IPS DF 4.7 (cell line): Measurements from ENCODE around the gene SF3A1.

ENCODE experiments used
- DNase-seq: peaks from one replicate; pipeline ENCODE4 v3.0.0-alpha.2; 2013; ENCODE audit warnings: low spot score; ENCODE audit errors: extremely low read depth

The SF3A1 gene

DNA sequence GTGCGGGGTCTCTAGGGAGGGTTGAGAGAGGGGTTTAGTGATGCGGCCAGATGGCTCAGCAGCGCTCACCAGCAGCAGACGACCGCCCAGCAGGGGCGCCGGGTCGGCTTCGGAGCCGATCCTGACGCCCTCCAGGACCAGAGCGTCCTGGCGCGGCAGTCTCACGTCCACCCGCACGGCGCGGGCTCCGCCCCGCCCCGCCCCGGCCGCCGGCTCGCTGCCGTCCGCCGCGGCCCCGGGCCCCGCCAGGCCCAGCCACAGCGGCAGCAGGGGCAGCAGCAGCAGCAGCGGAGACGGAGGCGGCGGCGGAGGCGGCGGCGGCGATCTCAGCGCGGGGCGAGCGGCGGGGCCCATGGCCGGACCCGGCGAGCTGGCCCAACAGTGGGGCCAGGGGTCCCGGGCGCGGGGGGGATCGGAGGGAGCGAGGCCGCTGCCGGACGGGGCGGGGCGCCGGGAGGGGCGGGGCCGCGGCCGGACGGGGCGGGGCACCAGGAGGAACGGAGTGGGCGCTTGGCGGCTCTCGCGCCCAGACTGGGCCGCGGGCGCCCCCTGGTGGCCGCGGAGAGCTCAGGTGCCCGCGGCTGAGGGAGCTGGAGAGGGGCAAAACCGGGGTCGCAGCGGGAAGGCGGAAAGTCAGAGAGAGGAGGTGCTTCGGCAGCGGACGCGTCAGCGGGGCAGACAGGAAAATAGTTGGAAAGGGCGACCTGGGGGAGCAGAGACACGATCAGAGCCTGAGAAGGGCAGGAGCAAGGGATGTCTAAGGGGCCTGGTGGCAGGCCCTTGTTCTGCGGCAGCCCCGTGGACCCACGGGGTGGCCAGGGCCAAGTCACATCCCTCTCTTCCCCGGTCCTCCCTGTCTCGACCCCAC lies 30.5 kb upstream of the SF3A1 start, which contains the start of gene RNF215:
Gene RNF215, minus strand, starts transcription at position 452 of the 868 bp plus-strand sequence. Its CDS starts 98 bp downstream, at position 354.
- DNase-seq, result no peak

DNA sequence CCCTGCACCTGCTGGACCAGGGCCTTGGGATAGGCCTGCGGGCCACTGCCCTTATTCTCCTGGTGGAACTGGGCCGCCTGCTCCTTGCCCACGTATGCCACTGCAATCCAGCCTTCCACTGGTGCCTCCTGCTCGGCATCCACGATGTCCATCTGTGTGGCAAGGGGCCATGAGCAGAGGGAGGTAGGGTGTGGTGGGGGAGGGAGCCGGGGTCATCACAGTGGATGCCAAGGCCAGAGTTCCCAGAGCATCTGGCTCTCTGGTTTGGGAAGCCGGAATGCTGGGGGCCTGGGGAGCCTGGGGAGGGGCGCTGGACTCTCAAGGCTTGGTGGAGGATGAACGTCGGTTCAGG lies 29.9 kb upstream of the SF3A1 start:
- no peak for DNase-seq

DNA sequence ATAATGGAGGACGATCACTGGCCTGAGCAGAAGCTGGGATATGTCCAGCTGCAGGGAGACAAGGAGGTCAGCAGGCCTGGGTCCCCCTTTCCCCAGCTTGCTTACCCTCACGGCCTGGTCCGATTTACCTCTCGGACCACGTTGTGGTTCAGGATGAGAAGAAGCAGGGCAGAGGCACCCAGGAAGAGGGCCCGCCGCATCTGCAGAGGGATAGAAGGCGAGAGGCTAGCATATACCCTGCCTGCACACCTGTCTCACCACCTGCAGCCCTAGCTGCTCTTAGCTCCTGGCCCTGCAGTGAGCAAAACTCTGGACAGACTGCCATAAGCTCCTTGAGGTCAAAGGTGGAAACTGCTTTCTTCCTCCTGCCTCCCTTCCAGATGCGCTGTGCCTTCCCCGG lies 29.2 kb upstream of the SF3A1 start:
- DNase-seq, result no peak

DNA sequence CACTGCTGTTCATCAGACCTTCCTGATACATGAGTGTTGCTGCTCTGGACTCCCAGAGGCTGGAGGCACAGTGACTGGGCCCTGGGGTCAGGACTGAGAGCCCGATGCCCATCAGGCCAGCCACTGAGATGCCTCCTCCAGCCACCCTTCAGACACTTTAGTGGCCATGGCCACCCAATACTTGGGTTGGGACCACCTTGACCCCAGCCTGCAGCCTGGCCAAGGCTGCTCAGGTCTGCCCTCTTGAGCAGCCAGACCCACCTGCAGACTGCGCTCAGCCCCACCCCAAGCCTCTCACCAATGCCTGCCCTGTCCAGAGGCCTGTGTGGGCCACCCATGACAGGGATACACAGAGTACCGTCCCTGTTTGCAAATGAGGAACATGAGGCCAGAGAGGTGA lies 26.4 kb upstream of the SF3A1 start:
- DNase-seq, result no peak

DNA sequence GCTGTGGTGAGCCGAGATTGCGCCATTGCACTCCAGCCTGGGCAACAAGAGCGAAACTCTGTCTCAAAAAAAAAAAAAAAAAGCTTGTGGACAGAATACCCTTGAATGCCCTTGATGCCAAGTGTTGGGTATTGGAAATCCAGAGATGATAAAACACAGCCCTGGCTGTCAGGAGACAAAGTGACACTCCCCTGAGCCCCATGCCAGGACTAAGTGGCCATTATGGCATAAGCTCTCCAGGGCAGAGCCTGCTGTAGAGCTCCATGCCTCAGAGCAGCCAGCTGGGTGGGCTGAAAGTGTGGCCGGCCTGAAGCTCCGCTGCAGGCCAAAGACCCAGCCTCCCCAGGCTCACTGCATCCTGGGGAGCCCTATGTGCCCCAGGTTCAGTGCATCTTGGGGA lies 25.6 kb upstream of the SF3A1 start:
- no peak for DNase-seq

DNA sequence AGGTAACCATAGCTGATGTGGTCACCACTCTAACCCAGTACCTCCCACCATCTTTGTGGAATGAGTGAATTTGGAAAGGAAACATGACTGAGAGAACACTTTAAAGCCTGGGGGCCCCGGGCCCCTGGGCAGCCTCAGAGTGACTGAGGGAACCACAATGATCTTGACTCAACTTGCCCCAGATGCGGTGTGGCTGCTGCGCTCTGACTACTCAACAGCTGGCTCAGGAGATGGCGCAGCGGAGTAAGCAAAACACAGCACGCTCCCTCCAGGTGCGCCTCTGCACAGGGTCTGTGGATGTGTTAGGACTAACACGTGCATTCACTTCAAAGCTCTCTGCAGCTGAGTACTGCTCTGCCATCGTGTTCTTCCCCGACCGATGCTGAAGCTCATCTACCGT lies 24.6 kb upstream of the SF3A1 start:
- DNase-seq, result no peak

DNA sequence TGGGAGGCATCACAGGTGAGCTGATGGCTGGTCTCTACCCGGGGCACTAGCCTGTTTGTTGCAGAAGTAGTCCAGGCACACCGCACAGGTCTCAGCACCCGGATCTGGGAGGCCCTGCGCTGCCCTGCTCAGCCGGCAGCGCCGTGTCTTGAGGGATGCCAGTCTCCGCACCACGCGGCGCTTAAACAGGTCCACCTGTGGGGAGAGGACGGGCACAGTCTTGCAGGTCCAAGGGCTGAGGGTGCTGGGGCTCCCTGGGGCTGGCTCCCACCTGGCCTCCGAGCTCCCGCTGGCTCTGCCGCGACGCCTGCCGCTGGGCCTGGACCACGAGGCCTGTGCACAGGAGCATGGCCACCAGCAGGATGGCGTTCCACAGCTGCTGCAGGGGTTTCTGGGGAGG lies 23.3 kb upstream of the SF3A1 start:
- no peak for DNase-seq

DNA sequence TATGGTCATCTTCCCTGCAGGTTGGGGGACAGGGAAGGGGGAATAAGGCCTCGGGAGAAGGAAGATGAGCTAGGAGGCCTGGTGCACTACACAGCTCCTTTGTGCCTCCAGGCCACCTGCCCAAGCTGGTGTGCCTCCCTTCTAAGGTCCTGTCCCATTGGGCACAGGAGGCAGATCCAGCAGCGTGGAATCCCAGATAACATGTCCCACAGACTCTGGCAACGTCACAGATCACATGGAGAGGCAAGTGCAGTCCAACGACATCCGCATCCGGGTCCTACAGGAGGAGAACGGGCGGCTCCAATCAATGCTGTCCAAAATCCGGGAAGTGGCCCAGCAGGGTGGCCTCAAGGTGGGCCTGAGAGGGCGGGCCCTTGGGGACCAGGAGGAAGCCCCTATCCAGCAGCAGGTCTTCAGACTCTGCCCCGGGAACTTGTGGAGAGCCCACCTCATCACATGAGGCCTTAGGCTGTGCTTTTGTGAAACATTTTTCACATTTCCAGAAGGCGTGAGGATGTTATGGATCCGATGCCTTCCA lies 18.7 kb upstream of the SF3A1 start:
- no peak for DNase-seq

DNA sequence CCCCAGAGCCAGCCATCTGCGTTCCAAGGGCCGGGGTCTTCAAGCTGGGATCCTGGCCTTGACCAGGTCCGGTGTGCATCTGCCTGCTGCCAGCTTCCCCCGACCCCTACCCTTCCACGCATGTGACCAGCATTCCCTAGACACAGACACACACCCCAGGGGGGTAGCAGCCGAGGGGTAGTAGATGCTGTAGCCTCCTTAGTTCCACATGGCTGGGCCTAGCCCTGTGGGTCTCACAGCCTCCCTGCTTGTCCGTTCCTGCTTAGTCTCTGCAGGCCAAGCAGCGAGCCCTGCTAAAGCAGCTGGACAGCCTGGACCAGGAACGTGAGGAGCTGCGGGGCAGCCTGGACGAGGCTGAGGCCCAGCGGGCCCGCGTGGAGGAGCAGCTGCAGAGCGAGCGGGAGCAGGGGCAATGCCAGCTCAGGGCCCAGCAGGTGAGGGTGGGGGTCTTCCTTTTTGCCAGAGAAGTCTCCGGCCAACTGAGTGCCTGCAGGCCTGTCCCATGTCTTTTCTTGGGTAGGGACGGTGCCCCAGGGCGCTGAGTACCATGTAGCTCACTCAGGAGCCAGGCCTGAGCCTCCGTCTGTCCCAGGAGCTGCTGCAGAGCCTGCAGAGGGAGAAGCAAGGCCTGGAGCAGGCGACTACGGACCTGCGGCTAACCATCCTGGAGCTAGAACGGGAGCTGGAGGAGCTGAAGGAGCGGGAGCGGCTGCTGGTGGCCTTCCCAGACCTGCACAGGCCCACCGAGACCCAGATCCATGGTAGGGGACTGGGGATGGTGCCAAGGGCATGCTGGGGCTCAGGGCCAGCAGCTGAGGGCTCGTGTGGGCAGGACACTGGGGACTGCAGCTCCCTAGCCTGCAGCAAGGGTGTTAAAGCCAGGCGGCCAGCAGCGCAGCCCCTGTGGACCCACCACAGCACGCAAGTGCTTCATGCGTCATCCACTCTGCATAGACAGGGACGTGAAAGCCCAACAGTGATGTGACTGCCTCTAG lies 16.9 kb upstream of the SF3A1 start:
- no peak for DNase-seq

DNA sequence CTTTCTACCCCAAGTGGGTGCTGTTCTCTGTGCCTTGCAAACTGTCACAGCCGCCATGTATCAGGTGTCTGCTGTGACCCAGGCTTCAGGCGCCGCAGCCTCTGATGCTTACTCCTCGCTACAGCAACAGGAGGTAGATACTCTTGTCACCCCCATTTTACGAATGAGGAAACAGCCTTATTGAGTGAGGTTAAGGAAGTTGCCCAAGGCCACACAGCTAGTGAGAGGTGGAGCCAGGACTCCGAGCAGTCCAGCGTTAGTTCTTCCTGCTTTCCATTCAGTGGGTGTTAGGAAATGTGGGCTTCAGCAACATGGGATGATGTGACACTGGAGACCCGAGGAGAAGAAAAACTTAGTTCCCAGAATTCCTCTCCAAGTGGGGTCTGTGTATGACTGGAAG lies 16.2 kb upstream of the SF3A1 start:
- no peak for DNase-seq

DNA sequence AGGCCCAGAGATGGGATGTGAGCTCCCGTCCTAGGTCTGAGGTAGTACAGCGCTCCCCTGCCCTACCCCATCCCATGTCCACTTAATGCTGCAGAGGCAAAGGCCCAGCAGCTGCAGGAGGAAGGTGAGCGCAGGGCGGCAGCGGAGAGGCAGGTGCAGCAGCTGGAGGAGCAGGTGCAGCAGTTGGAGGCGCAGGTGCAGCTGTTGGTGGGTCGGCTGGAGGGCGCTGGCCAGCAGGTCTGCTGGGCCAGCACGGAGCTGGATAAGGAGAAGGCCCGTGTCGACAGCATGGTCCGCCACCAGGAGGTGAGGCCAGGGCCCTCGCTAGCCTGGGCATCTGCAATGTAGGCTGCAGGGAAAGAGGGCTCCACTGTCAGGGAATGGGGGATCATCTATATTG lies 15.3 kb upstream of the SF3A1 start:
- DNase-seq, result no peak

DNA sequence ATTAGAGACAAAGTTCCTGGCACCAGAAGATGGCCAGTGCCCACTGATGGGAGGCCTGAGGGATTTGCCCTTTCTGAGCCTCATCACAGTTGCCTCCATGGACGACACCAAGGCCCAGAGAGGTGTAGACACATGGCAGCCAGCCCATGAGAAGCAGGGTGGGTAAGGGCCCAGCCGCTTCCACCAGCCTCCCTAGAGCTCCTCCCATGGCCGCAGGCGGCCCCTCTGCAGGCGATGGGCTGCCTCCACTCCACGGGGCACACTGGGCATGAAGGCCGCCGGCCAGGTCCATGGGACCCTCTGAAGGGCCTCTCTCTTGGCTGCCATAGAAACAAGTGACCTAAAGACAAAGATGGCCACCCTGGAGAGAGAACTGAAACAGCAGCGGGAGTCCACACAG lies 14.6 kb upstream of the SF3A1 start:
- no peak for DNase-seq

DNA sequence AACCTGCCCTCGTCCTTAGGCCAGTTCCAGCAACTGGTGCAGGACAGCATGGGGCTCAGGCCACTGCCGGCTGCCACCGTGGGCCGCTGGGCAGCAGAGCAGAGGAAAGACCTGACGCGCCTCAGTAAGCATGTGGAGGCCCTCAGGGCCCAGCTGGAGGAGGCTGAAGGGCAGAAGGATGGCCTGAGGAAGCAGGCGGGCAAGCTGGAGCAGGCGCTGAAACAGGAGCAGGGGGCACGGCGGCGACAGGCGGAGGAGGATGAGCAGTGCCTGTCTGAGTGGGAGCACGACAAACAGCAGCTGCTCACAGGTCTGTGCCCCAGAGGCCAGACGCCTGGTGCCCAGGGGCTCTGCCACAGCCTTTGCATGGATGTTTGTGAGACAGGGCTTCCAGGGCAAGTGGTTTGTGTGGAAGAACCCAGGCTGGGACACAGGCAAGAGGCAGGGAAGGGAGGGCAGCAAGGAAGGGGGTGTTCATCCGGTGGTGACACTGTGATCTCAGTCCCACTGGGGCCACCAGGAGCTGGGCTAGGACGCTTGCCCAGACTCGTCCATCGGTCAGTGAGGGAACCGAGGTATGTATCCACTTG lies 14.0 kb upstream of the SF3A1 start:
- DNase-seq, result no peak

DNA sequence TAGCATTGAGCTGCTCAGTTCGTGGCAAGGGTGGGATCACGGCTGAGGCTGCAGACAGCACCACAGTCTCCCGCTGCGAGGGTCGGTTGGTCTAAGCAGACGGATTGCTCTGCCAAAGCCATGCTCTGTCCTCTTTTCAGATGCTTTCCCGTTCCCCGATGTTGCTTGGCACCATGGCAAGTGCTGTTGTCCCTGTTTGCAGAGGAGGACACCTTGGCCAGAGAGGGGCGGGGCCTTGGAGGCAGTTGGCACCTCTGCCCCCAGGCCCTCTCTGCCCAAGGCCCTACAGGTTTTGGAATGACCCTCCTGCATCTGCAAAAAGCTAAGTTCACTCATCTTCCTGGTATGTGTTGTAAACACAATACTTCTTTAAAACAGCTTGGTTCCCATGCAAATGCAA lies 11.7 kb upstream of the SF3A1 start:
- no peak for DNase-seq

DNA sequence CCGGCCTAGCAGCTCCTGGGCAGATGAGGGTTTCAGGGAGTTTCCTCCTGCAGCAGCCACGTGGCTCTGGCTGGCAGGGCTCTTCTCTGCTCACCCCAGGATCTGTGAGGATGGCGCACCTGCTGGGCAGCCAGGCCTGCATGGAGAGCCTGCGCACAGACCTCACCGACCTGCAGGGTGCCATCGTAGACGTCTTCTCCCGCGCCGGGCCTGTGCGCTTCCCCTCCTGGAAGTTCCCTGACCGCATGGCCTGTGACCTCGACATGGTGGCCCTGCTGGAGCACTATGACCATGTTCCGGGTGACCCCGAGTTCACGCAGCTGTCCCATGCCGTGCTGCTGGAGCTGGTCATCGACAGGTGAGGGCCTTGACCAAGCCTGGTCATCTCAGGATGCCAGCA lies 9.2 kb upstream of the SF3A1 start:
- DNase-seq, result no peak

DNA sequence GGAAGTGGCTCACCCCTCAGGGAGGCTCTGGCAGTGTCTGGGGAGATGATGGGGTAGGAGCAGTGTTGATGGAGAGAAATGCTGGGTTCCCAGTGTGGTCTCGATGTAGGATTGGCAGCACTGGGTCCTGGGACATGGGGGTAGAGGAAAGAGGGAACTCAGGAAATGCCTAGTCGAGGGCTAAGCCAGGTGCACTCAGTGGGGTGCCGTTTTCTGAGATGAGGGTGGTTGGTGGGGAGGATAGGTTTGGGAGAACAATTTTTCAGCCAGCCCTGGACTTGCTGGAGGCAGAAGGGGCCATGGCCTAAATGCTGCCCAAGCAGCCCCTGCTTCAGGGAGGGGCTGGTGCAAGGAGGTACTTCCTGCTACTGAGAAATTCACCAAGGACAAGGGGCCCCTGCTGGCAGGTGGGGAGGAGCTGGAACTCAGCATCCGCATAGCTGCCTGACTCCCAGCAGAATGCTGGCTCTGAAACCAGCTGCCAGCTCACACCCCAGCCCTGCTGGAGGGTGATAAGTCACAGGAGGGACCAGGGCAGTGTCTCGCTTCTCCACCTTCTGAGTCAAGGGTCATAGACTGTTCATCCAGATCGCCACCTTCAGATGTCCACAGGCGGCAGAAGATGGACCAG lies 6.1 kb upstream of the SF3A1 start:
- DNase-seq, result no peak

DNA sequence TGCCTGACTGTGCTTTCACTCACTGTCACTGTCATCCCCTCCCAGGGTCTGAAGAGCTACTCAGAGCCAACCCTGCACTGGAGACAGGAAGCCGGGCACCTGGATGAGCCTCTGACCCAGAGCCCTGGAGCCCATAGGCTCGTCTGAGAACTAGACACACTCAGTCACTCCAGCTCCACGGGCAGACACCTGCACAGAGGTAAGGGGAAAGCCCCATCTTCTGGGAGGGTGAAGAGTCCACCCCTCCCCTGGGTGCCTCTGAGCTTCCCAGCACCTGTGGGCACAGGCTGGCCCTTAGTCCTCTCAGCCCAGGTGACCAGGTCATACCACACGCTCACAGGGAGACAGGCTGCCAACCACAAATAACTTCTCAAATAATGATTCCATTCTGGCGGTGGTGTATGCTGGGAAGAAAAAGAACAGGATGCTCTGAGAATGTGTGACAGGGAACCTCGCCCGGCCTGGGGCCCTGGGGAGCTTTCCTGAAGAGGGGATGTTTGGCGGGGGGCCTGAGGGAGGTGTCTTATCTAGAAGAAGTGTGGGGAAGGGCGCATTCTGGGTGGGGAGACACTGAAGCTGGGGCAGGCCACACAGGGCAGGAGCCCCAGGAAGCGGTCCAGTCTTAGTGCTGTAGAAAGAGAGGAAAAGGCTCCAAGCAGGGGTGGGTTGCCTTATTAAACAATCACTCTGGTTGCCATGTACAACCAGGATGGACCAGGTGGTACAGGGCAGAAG lies 5.4 kb upstream of the SF3A1 start:
- DNase-seq, result no peak

DNA sequence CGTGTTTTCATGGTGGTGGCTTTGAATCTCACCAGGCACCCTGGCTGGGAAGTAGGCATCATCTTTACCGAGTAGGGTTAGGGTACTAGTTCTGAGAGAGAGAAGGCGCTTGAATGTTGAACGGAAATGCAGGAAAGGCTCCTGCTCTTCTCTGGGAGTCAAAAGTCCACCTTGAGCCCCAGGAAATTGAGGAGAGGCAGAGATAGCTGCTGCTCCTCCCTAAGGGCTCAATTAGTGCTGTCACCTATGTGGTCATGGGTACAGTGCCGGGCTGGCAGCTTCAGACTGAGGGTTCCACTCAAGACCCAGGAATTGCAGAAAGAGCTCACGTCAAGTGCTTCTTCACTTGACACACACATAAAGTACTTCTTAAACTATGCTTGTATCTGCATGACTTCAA lies 1.8 kb upstream of the SF3A1 start:
- no peak for DNase-seq

DNA sequence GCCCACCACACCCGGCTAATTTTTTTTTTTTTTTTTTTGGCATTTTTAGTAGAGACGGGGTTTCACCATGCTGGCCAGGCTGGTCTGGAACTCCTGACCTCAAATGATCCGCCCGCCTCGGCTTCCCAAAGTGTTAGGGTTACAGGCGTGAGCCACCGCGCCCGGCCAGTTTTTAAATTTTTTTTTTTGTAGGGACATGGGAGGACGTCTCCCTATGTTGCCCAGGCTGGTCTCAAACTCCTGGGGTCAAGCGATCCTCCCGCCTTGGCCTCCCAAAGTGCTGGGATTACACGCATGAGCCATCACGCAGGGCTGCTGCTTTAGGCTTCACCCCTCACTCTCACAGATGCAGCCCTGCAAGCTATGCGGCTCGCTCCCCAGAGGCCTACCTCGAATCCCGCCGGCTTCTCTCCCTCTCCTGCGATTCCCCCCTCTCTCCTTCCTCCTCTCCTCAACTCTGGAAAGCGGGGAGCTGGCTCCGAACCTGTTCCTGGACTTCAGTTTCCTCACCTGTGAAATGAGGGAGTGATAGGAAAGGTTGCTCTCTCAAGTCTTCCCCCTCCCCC lies 1.0 kb upstream of the SF3A1 start:
- no peak for DNase-seq

DNA sequence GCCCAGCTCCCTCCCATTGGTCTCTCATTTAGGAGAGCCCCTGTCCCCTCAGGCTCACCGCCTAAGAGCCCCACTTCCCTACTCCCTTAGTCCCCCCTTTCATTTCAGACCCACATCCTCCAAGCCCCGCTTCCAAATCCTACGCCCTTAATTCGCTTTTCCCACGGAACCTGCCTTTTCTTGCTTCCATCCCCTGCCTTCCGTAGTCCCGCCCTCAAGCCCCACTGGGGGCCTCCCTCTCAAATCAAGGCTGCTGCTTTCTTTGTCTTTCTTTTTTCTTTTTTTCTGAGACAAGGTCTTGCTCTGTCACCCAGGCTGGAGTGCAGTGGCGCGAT lies 509 bp upstream of the SF3A1 start:
- DNase-seq, result no peak
